GM06990 (cell line): ENCODE data around the gene HMCN1.
A peak's percentile ranks its signal among the peaks of the same experiment; 100 is the strongest.

Source experiments
- DNase-seq: peaks from one replicate; pipeline ENCODE4 v3.0.0-alpha.2; 2011; ENCODE audit not compliant: insufficient read length; ENCODE audit errors: extremely low read depth
- H3K27me3 ChIP-seq: replicated peaks from 2 replicates; pipeline ENCODE4 v1.6.0; 2011; ENCODE audit warnings: low read length; ENCODE audit not compliant: control insufficient read depth, insufficient read depth
- H3K36me3 ChIP-seq: 2 replicates; pipeline ENCODE4 v1.5.1; 2011; ENCODE audit warnings: low read length; ENCODE audit not compliant: control insufficient read depth, insufficient read depth
- H3K4me3 ChIP-seq: replicated peaks from 2 replicates; pipeline ENCODE4 v1.5.1; 2011; ENCODE audit warnings: low read depth, mild to moderate bottlenecking, control low read depth, low read length
- CTCF ChIP-seq: IDR thresholded peaks from 2 replicates; pipeline ENCODE4 v1.5.1; 2011; ENCODE audit warnings: low read length, control low read depth, mild to moderate bottlenecking, inconsistent platforms; ENCODE audit not compliant: insufficient read depth, poor library complexity, severe bottlenecking

Gene HMCN1

GRCh38 chr1:185733818-185734735 is at the start of gene HMCN1:
TSS of gene HMCN1 (plus strand) at chr1:185734391. CDS start at chr1:185734780, 389 bp downstream.
- TF ChIP-seq CTCF, result peak; percentile 55
- Histone ChIP-seq H3K36me3 (no peaks in the 10 kb centered on the region), H3K4me3 (peak within 1 kb of the TSS; percentile 40), H3K27me3 (no peaks in the 10 kb centered on the region; the same call in 1 of the 2 replicates)
- DNase-seq, result peak; percentile 2

DNA sequence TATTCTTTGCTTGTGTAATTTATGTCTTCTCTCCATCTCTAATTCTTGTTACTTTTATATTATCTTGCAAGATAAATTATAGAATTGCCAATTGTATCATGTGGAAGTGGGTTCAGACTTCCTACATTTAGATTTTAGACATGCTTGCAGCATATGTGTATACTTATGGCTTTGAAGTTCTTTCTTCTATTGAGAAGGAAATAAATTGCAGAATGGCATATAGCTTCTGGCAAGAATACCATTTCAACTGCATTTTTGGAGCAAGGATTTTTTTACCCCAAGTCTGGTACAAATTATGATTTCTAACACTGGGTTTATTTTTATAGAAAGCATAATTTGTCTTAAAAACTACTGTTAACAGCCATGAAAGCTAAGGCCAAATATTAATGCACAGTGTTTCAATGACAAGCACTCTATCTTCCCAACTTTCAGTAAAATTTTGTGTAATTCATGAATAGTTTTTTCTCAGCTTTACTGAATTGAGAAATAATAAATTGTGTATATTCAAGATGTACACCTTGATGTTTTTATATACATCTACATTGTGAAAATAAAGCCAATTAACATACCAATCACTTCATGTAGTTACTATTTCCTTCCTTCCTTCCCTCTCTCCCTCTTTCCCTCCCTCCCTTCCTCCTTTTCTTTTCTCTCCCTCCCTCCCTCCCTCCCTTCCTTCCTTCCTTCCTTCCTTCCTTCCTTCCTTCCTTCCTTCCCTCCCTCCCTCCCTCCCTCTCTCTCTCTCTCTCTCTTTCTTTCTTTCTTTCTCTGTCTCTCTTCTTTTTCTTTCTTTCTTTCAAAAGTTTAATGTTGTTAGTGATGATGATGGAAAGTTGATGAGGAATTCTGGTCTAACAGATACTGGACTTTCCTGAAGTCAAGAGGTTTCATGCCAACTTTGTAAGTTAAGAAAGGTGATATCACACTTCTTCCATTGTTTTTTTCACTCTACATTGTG is 47.1 kb upstream of the HMCN1 start:
- no peak for DNase-seq
- H3K27me3 ChIP-seq, result no peaks in the 10 kb centered on the region; the same call in 1 of the 2 replicates
- no peaks in the 10 kb centered on the region for H3K36me3 ChIP-seq
- H3K4me3 ChIP-seq, result no peak overlapping the region
- no peak for TF ChIP-seq CTCF

- no peak for TF ChIP-seq CTCF
- H3K27me3 ChIP-seq, result no peaks in the 10 kb centered on the region
- DNase-seq, result no peak
- H3K36me3 ChIP-seq, result no peaks in the 10 kb centered on the region
- H3K4me3 ChIP-seq, result no peak overlapping the region
Observed at GRCh38 chr1:185690527-185690926, 43.7 kb upstream of the HMCN1 start.

GRCh38 chr1:185693654-185694053 is 40.5 kb upstream of the HMCN1 start:
- DNase-seq, result no peak
- no peak overlapping the region; the same call in 1 of the 2 replicates for H3K4me3 ChIP-seq
- TF ChIP-seq CTCF, result no peak
- H3K36me3 ChIP-seq, result no peaks in the 10 kb centered on the region
- H3K27me3 ChIP-seq, result no peaks in the 10 kb centered on the region

DNA sequence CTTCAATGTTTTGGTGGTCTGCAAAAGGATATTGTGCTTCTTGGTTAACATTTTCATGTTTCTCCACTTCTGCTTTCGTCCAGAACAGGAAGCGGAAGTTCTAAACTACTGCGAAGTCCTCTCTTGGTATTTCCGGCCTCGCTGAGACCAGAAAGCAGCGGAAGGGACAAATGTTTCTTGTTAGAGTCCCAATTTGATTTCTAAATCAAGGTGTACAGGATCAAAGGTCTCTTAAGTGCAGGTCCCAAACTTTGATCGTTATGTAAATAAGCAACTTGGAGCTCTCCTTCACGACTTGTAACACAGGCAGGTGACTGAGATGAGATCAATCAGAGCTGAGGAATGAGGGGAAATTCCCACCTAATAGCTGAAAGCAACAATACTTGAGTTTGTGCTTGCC is 40.1 kb upstream of the HMCN1 start:
- DNase-seq, result peak; percentile 24
- Histone ChIP-seq H3K4me3 (peak overlapping the region; percentile 6), H3K36me3 (no peaks in the 10 kb centered on the region), H3K27me3 (no peaks in the 10 kb centered on the region)
- no peak for TF ChIP-seq CTCF
